Panc1 (cell line): Measurements from ENCODE around the gene ACP4. TPM values are rescaled to one million over a fixed set of nuclear protein-coding genes. Genes with fewer than 3 reads are reported as not detected.

Source experiments
- ATAC-seq: fragments of 200-7000 bp; cut with Tn5 transposase; 2 replicates; pipeline ENCODE4 v1.9.1; 2020; ENCODE audit warnings: mild to moderate bottlenecking, moderate library complexity
- BruUV-seq: library from RNA; stranded (reverse); fragments of 400-500 nt; replicated peaks from 2 replicates; lab custom pipeline; 2021; lab: Mats Ljungman, UMichigan
- CTCF ChIA-PET: fragments of 300-600 bp; sonication (Branson Sonifier 250); formaldehyde crosslinking; loops from one replicate; lab custom pipeline; 2022; ENCODE audit warnings: antibody characterized with exemption; lab: Charles Lee
- POLR2A ChIA-PET: fragments of 300-600 bp; sonication (Branson Sonifier 250); formaldehyde crosslinking; loops from one replicate; lab custom pipeline; 2022; ENCODE audit warnings: antibody characterized with exemption; lab: Charles Lee
- DNase-seq: peaks from one replicate; pipeline ENCODE4 v3.0.0-alpha.2; 2010; ENCODE audit warnings: low read depth, low spot score
- H3K27ac ChIP-seq: 2 replicates; pipeline ENCODE4 v1.5.1; 2011; ENCODE audit warnings: mild to moderate bottlenecking, low read length, inconsistent platforms
- H3K27me3 ChIP-seq: fragments of 200-500 bp; sonication (Bioruptor generic); 2 replicates; pipeline ENCODE4 v1.6.0; 2014; ENCODE audit warnings: low read length, inconsistent platforms; ENCODE audit not compliant: control insufficient read depth, insufficient read depth
- H3K36me3 ChIP-seq: fragments of 200-500 bp; sonication (Bioruptor generic); 2 replicates; pipeline ENCODE4 v1.5.1; 2014; ENCODE audit warnings: inconsistent platforms, mild to moderate bottlenecking, low read length, moderate library complexity; ENCODE audit not compliant: control insufficient read depth, insufficient read depth
- H3K4me1 ChIP-seq: 2 replicates; pipeline ENCODE4 v1.5.1; 2011; ENCODE audit warnings: inconsistent platforms, mild to moderate bottlenecking, low read length, moderate library complexity; ENCODE audit not compliant: control insufficient read depth, insufficient read depth
- H3K4me3 ChIP-seq, 2 experiments: 2 replicates each; pipeline ENCODE4 v1.5.1; 2011 to 2012; ENCODE audit warnings: low read depth in 2 of 2, low read length in 2 of 2, mild to moderate bottlenecking in 2 of 2, inconsistent platforms in 1 of 2, moderate library complexity in 1 of 2
- H3K9me3 ChIP-seq: fragments of 200-500 bp; sonication (Bioruptor generic); 2 replicates; pipeline ENCODE4 v1.5.1; 2014; ENCODE audit warnings: low read depth, mild to moderate bottlenecking, inconsistent platforms, low read length, moderate library complexity; ENCODE audit not compliant: control insufficient read depth, insufficient read depth
- POLR2AphosphoS5 ChIP-seq: IDR thresholded peaks from 2 replicates; pipeline ENCODE4 v1.6.1; 2012; ENCODE audit warnings: mild to moderate bottlenecking, low read depth, low read length, moderate library complexity
- SIN3A ChIP-seq: IDR thresholded peaks from 2 replicates; pipeline ENCODE4 v1.6.1; 2012; ENCODE audit warnings: low read depth, mild to moderate bottlenecking, low read length, moderate library complexity, borderline replicate concordance; ENCODE audit not compliant: insufficient read depth
- TCF7L2 ChIP-seq: IDR thresholded peaks from 2 replicates; pipeline ENCODE4 v1.6.1; 2011; ENCODE audit warnings: mild to moderate bottlenecking, low read depth, low read length, inconsistent platforms
- in situ Hi-C: cut with HindIII; loops from 2 replicates; pipeline ENCODE4 v1.10.0; 2016; ENCODE audit warnings: low sequenced_read_pairs, low pct_unique_long_range_greater_than_20kb
- intact Hi-C: fragments of 100-400 bp; cut with micrococcal nuclease; formaldehyde crosslinking; loops from one replicate; pipeline ENCODE4 v1.10.0; 2022; ENCODE audit not compliant: unreplicated experiment
- total RNA-seq: library from RNA; stranded (reverse); gene quantifications from one replicate; pipeline ENCODE4 v1.2.1, GENCODE V29; 2021; ENCODE audit not compliant: unreplicated experiment
- TF ChIP-seq, protein P1 (sequence below): fragments of 450-650 bp; IDR thresholded peaks from 2 replicates; pipeline ENCODE4 v1.5.1; 2017; ENCODE audit warnings: mild to moderate bottlenecking
- TF ChIP-seq, protein P2 (sequence below), 2 experiments: IDR thresholded peaks; 2 replicates each; pipeline ENCODE4 v1.6.1; 2011 to 2012; ENCODE audit warnings: low read depth in 2 of 2, control low read depth in 1 of 2, low read length in 1 of 2, mild to moderate bottlenecking in 1 of 2, moderate library complexity in 1 of 2; ENCODE audit not compliant: insufficient read depth in 1 of 2

The ACP4 gene
- total RNA-seq, 1 experiment from 2014 or later: not detected

GRCh38 chr19:50784710-50785109 lies 5.5 kb upstream of the ACP4 start:
- in situ Hi-C loops (no loop called here), intact Hi-C loops (loop anchor here (5.0 kb wide), 2 partner anchors 77 to 247 kb away; no protein-coding TSS in a partner anchor)
- Histone ChIP-seq H3K27me3 (no peaks in the 10 kb centered on the region; the same call in 1 of the 2 replicates), H3K36me3 (no peaks in the 10 kb centered on the region), H3K9me3 (no peaks in the 10 kb centered on the region), H3K27ac (no peak overlapping the region), H3K4me3 (no peak overlapping the region), H3K4me1 (no peaks in the 10 kb centered on the region)
- no TSS peak for BruUV-seq
- DNase-seq (no peak), ATAC-seq (no peak)
- TF ChIP-seq TCF7L2: no peak
- no peak for TF ChIP-seq POLR2AphosphoS5
- TF ChIP-seq, protein P1, sequence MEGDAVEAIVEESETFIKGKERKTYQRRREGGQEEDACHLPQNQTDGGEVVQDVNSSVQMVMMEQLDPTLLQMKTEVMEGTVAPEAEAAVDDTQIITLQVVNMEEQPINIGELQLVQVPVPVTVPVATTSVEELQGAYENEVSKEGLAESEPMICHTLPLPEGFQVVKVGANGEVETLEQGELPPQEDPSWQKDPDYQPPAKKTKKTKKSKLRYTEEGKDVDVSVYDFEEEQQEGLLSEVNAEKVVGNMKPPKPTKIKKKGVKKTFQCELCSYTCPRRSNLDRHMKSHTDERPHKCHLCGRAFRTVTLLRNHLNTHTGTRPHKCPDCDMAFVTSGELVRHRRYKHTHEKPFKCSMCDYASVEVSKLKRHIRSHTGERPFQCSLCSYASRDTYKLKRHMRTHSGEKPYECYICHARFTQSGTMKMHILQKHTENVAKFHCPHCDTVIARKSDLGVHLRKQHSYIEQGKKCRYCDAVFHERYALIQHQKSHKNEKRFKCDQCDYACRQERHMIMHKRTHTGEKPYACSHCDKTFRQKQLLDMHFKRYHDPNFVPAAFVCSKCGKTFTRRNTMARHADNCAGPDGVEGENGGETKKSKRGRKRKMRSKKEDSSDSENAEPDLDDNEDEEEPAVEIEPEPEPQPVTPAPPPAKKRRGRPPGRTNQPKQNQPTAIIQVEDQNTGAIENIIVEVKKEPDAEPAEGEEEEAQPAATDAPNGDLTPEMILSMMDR: no peak
- TF ChIP-seq SIN3A: no peak
- TF ChIP-seq, protein P2, sequence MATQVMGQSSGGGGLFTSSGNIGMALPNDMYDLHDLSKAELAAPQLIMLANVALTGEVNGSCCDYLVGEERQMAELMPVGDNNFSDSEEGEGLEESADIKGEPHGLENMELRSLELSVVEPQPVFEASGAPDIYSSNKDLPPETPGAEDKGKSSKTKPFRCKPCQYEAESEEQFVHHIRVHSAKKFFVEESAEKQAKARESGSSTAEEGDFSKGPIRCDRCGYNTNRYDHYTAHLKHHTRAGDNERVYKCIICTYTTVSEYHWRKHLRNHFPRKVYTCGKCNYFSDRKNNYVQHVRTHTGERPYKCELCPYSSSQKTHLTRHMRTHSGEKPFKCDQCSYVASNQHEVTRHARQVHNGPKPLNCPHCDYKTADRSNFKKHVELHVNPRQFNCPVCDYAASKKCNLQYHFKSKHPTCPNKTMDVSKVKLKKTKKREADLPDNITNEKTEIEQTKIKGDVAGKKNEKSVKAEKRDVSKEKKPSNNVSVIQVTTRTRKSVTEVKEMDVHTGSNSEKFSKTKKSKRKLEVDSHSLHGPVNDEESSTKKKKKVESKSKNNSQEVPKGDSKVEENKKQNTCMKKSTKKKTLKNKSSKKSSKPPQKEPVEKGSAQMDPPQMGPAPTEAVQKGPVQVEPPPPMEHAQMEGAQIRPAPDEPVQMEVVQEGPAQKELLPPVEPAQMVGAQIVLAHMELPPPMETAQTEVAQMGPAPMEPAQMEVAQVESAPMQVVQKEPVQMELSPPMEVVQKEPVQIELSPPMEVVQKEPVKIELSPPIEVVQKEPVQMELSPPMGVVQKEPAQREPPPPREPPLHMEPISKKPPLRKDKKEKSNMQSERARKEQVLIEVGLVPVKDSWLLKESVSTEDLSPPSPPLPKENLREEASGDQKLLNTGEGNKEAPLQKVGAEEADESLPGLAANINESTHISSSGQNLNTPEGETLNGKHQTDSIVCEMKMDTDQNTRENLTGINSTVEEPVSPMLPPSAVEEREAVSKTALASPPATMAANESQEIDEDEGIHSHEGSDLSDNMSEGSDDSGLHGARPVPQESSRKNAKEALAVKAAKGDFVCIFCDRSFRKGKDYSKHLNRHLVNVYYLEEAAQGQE (IDR thresholded peaks at IDR 0.05; ENCODE audit: insufficient read depth in 1 of 2, low read depth in 2 of 2, low read length in 1 of 2): no peak
- CTCF ChIA-PET: interaction anchor here (0.5 to 0.6 kb wide), 2 partner anchors 223 to 227 kb away, joined by 3 to 13 read pairs; no protein-coding TSS in a partner anchor
- POLR2A ChIA-PET: no interaction called here

GRCh38 chr19:50785329-50785728 lies 4.9 kb upstream of the ACP4 start:
- Histone ChIP-seq H3K4me3 (no peak overlapping the region), H3K9me3 (no peaks in the 10 kb centered on the region), H3K27me3 (no peaks in the 10 kb centered on the region), H3K27ac (no peak overlapping the region), H3K4me1 (no peaks in the 10 kb centered on the region), H3K36me3 (no peaks in the 10 kb centered on the region)
- in situ Hi-C loops (no loop called here), intact Hi-C loops (no loop called here)
- TF ChIP-seq, protein P2 (IDR thresholded peaks at IDR 0.05; ENCODE audit: insufficient read depth in 1 of 2, low read depth in 2 of 2, low read length in 1 of 2): no peak
- no peak for TF ChIP-seq SIN3A
- TF ChIP-seq, protein P1: no peak
- no peak for TF ChIP-seq TCF7L2
- TF ChIP-seq POLR2AphosphoS5: no peak
- DNase-seq (no peak), ATAC-seq (no peak)
- ChIA-PET CTCF (interaction anchor here (0.5 kb wide), 1 partner anchor 512 kb away, joined by 3 read pairs; no protein-coding TSS in a partner anchor), POLR2A (no interaction called here)
- BruUV-seq: no TSS peak
